COLO668 (cell line): ENCODE measurements around the gene PTPRE.

ENCODE experiments used
- DNase-seq: peaks from one replicate; lab custom pipeline; 2025; ENCODE audit not compliant: unreplicated experiment; lab: John Stamatoyannopoulos, UW

Gene PTPRE

GRCh38 chr10:128043259-128044045, 136.5 kb downstream of the PTPRE start:
- no peak for DNase-seq

GRCh38 chr10:128044186-128044585, 137.3 kb downstream of the PTPRE start:
- DNase-seq, result no peak

GRCh38 chr10:128044961-128045832, 138.3 kb downstream of the PTPRE start:
- DNase-seq, result no peak

- no peak for DNase-seq
Observed at GRCh38 chr10:128045833-128046120, 138.9 kb downstream of the PTPRE start.

GRCh38 chr10:128046156-128046952, 139.5 kb downstream of the PTPRE start:
- no peak for DNase-seq

- no peak for DNase-seq
Observed at GRCh38 chr10:128046953-128047290, 140.0 kb downstream of the PTPRE start.

GRCh38 chr10:128047351-128047750, 140.4 kb downstream of the PTPRE start:
- DNase-seq, result no peak

- DNase-seq, result no peak
Observed at GRCh38 chr10:128047991-128048818, 141.3 kb downstream of the PTPRE start.

GRCh38 chr10:128048819-128049210, 141.9 kb downstream of the PTPRE start:
- no peak for DNase-seq

GRCh38 chr10:128049226-128050120, 142.6 kb downstream of the PTPRE start:
- DNase-seq, result no peak

GRCh38 chr10:128050121-128050516, 143.2 kb downstream of the PTPRE start:
- DNase-seq, result no peak

- no peak for DNase-seq
Observed at GRCh38 chr10:128050936-128051335, 144.0 kb downstream of the PTPRE start.

- DNase-seq, result no peak
Observed at GRCh38 chr10:128051548-128051947, 144.6 kb downstream of the PTPRE start.

GRCh38 chr10:128052696-128053095, 145.8 kb downstream of the PTPRE start:
- no peak for DNase-seq

GRCh38 chr10:128053356-128053755, 146.5 kb downstream of the PTPRE start:
- no peak for DNase-seq

- DNase-seq, result no peak
Observed at GRCh38 chr10:128054163-128054970, 147.5 kb downstream of the PTPRE start.

- no peak for DNase-seq
Observed at GRCh38 chr10:128055061-128055868, 148.4 kb downstream of the PTPRE start.
